Measurements from ENCODE around the gene GNG7. TPM values are rescaled to one million over a fixed set of nuclear protein-coding genes. Genes with fewer than 3 reads are reported as not detected.

GNG7 gene
- polyA plus RNA-seq, 1 donor (not counting 4 experiments of a cell fraction or from before 2014, with no cell fraction given), result 0.01 TPM

DNA sequence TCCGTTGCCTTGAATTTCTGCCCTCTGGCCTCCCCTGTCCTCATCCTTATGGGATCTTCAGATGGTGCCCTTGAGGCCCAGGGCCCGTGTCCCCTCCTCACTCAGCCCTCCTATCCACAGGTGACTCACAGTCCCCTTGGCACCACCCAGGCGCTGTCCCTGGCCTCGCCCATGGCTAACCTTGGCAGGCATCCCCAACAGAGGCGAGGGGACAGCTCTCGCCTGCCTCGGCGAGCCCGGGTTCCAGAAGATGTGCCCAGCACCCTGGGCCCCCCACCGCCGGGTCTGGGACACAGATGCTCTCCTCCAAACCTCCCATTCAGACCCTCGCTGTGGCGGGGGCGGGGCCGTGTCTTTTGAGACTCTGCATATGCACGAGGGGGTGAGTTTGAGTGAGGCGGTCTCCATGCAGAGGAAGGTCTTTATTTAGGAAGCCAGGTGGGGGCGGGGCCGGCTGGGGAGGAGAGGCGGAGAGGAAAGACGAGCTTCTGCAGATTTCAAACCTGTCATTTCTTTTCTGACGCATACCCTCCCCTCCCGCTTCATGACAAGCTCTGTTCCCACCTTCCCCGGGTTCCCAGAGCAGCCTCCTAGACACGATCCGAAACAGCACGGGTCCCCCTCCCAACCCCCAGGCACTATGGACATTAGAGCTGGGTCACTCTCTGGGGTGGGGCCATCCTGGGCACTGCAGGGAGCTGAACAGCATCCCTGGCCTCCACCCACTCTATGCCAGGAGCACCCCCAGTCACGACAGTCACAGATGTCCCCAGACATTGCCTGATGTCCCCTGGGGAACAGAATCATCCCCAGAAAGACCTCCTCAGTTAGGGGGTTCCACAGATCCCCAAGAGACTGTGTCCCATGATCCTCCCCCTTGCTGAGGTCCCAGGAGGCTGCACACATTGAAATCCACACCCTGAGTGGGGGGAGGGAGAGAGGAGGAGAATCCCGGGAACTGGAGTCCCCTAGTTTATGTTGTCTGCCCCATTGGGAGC lies 48.5 kb downstream of the GNG7 start:
- no peak for FAIRE-seq
- no peak overlapping the region for H3K9ac ChIP-seq (ENCODE audit: control insufficient read depth, extremely low read depth, insufficient read depth, low read length)

DNA sequence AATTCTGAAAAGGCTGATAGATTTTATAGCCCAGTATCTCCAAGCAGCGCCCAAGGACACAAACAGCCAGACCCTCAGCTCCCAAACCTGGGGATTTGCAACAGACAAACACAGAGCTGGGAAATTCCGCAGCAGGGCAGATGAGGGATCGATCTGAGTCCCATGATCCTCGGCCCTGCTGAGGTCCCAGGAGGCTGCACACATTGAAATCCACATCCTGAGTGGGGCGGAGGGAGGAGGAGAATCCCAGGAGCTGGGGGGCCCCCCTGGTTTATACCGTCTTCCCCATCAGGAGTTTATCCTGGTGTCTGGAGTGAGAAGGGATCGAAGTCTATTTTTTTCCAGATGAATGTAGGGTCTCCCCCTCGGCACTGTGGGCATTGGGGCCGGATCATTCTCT lies 49.3 kb downstream of the GNG7 start:
- dilution Hi-C loops (cut with MboI; ENCODE audit: extremely low pct_ligation_motif_present, low sequenced_read_pairs), result no loop called here
- no peaks in the 10 kb centered on the region for H3K36me3 ChIP-seq (ENCODE audit: control insufficient read depth in 2 of 2, extremely low read depth in 1 of 2, insufficient read depth in 2 of 2, low read length in 2 of 2)
- no peak overlapping the region for H3K4me3 ChIP-seq (ENCODE audit: control insufficient read depth in 2 of 3, extremely low read depth in 1 of 3, insufficient read depth in 2 of 3, low read depth in 1 of 3, low read length in 3 of 3)
- H3K9me1 ChIP-seq (ENCODE audit: control insufficient read depth, extremely low read depth, insufficient read depth, low read length), result no peaks in the 10 kb centered on the region
- FAIRE-seq (no peak), DNase-seq (ENCODE audit: low read depth, low spot score) (no peak)
- no peak overlapping the region for H3K4me2 ChIP-seq (ENCODE audit: control insufficient read depth, extremely low read depth, insufficient read depth, low read depth, low read length)
- H3K9ac ChIP-seq (ENCODE audit: control insufficient read depth, extremely low read depth, insufficient read depth, low read length), result no peak overlapping the region
- no peaks in the 10 kb centered on the region for H3K9me3 ChIP-seq (ENCODE audit: control insufficient read depth, low read depth, low read length)
- H3K27me3 ChIP-seq (ENCODE audit: control insufficient read depth, extremely low read depth, insufficient read depth, low read length), result peaks cover 4% of the 10 kb centered on the region
- H3K4me1 ChIP-seq (ENCODE audit: control insufficient read depth, extremely low read depth, insufficient read depth, low read length), result no peaks in the 10 kb centered on the region
- H3K79me2 ChIP-seq (ENCODE audit: control insufficient read depth, insufficient read depth, low read length), result no peaks in the 10 kb centered on the region
- no peak overlapping the region for H3K27ac ChIP-seq (ENCODE audit: control insufficient read depth, insufficient read depth, low read length)
- TF ChIP-seq, protein P1, sequence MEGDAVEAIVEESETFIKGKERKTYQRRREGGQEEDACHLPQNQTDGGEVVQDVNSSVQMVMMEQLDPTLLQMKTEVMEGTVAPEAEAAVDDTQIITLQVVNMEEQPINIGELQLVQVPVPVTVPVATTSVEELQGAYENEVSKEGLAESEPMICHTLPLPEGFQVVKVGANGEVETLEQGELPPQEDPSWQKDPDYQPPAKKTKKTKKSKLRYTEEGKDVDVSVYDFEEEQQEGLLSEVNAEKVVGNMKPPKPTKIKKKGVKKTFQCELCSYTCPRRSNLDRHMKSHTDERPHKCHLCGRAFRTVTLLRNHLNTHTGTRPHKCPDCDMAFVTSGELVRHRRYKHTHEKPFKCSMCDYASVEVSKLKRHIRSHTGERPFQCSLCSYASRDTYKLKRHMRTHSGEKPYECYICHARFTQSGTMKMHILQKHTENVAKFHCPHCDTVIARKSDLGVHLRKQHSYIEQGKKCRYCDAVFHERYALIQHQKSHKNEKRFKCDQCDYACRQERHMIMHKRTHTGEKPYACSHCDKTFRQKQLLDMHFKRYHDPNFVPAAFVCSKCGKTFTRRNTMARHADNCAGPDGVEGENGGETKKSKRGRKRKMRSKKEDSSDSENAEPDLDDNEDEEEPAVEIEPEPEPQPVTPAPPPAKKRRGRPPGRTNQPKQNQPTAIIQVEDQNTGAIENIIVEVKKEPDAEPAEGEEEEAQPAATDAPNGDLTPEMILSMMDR (optimal IDR thresholded peaks at IDR 0.05 in 1 of 3, IDR thresholded peaks at IDR 0.05 in 1 of 3, conservative IDR thresholded peaks at IDR 0.05 in 1 of 3; ENCODE audit: extremely low read depth in 1 of 3, insufficient read depth in 2 of 3, low read length in 3 of 3), result no peak
- H4K20me1 ChIP-seq (ENCODE audit: control insufficient read depth, extremely low read depth, insufficient read depth, low read length), result no peaks in the 10 kb centered on the region
- H2AFZ ChIP-seq (ENCODE audit: control insufficient read depth, low read length), result no peak overlapping the region

More for the DNA sequence above, 48.5 kb downstream of the GNG7 start:
- peaks cover 4% of the 10 kb centered on the region for H3K27me3 ChIP-seq (ENCODE audit: control insufficient read depth, extremely low read depth, insufficient read depth, low read length)
- dilution Hi-C loops (cut with MboI; ENCODE audit: extremely low pct_ligation_motif_present, low sequenced_read_pairs), result no loop called here
- no peaks in the 10 kb centered on the region for H3K4me1 ChIP-seq (ENCODE audit: control insufficient read depth, extremely low read depth, insufficient read depth, low read length)
- no peak overlapping the region for H3K4me3 ChIP-seq (ENCODE audit: control insufficient read depth in 2 of 3, extremely low read depth in 1 of 3, insufficient read depth in 2 of 3, low read depth in 1 of 3, low read length in 3 of 3)
- H3K4me2 ChIP-seq (ENCODE audit: control insufficient read depth, extremely low read depth, insufficient read depth, low read depth, low read length), result no peak overlapping the region
- no peaks in the 10 kb centered on the region for H4K20me1 ChIP-seq (ENCODE audit: control insufficient read depth, extremely low read depth, insufficient read depth, low read length)
- no peaks in the 10 kb centered on the region for H3K9me1 ChIP-seq (ENCODE audit: control insufficient read depth, extremely low read depth, insufficient read depth, low read length)
- no peaks in the 10 kb centered on the region for H3K9me3 ChIP-seq (ENCODE audit: control insufficient read depth, low read depth, low read length)
- TF ChIP-seq, protein P1 (optimal IDR thresholded peaks at IDR 0.05 in 1 of 3, IDR thresholded peaks at IDR 0.05 in 1 of 3, conservative IDR thresholded peaks at IDR 0.05 in 1 of 3; ENCODE audit: extremely low read depth in 1 of 3, insufficient read depth in 2 of 3, low read length in 3 of 3), result no peak
- no peak for TF ChIP-seq EZH2 (IDR thresholded peaks at IDR 0.05; ENCODE audit: low read length)
- DNase-seq (ENCODE audit: low read depth, low spot score), result no peak
- no peak overlapping the region for H2AFZ ChIP-seq (ENCODE audit: control insufficient read depth, low read length)
- H3K36me3 ChIP-seq (ENCODE audit: control insufficient read depth in 2 of 2, extremely low read depth in 1 of 2, insufficient read depth in 2 of 2, low read length in 2 of 2), result no peaks in the 10 kb centered on the region
- H3K79me2 ChIP-seq (ENCODE audit: control insufficient read depth, insufficient read depth, low read length), result no peaks in the 10 kb centered on the region
- H3K27ac ChIP-seq (ENCODE audit: control insufficient read depth, insufficient read depth, low read length), result no peak overlapping the region
